Kidney (tissue), 14 donors: Measurements from ENCODE around the gene LRRC8E. TPM values are rescaled to one million over a fixed set of nuclear protein-coding genes. Genes with fewer than 3 reads are reported as not detected.

Experiments
- DNase-seq, 5 donors: peaks; one replicate each; pipeline ENCODE4 v3.0.0-alpha.2; 2013 to 2020
- FAIRE-seq: peaks from 2 replicates; lab custom pipeline; 2012; peaks lifted over from hg19 to GRCh38; lab: Jason Lieb, UNC
- H3K27ac ChIP-seq, 2 donors: one replicate each; pipeline ENCODE4 v1.7.0; 2013; ENCODE audit warnings: low read depth in 2 of 2, low read length in 2 of 2, inconsistent platforms in 1 of 2
- H3K27me3 ChIP-seq: one replicate; pipeline ENCODE4 v1.7.1; 2013; ENCODE audit warnings: low read length, inconsistent platforms; ENCODE audit not compliant: control insufficient read depth, insufficient read depth
- H3K36me3 ChIP-seq, 3 donors: one replicate each; pipeline versions ENCODE4 v1.7.0 to v1.7.1; 2013; ENCODE audit warnings: low read length in 3 of 3, control low read depth in 1 of 3, inconsistent platforms in 1 of 3; ENCODE audit not compliant: insufficient read depth in 3 of 3, control insufficient read depth in 2 of 3
- H3K4me1 ChIP-seq, 3 donors: one replicate each; pipeline versions ENCODE4 v1.7.0 to v1.7.1; 2013; ENCODE audit warnings: low read length in 3 of 3, inconsistent platforms in 1 of 3, low read depth in 1 of 3; ENCODE audit not compliant: control insufficient read depth in 2 of 3, insufficient read depth in 2 of 3
- H3K4me3 ChIP-seq, 3 donors: one replicate each; pipeline versions ENCODE4 v1.7.0 to v1.8.1; 2013; ENCODE audit warnings: low read length in 3 of 3, control low read depth in 1 of 3, inconsistent platforms in 1 of 3
- H3K9ac ChIP-seq, 3 donors: one replicate each; pipeline versions ENCODE4 v1.7.0 to v1.7.1; 2013; ENCODE audit warnings: low read length in 3 of 3, control low read depth in 1 of 3, inconsistent platforms in 1 of 3
- H3K9me3 ChIP-seq, 3 donors: one replicate each; pipeline versions ENCODE4 v1.7.0 to v1.7.1; 2013; ENCODE audit warnings: low read length in 3 of 3, control low read depth in 1 of 3, inconsistent platforms in 1 of 3; ENCODE audit not compliant: control insufficient read depth in 2 of 3, insufficient read depth in 1 of 3
- intact Hi-C: fragments of 100-400 bp; cut with DNase I; formaldehyde crosslinking; loops from one replicate; pipeline ENCODE4 v1.11.1; 2022
- polyA plus RNA-seq: library from polyadenylated mRNA; stranded (reverse); fragments of 350-450 nt; fragmentation: Illumina TruSeq; extraction: RNeasy Lipid Tissue Mini Kit (QIAGEN cat#74804); gene quantifications from one replicate; pipeline ENCODE4 v1.2.3, GENCODE V29; 2014; ENCODE audit warnings: low read depth, low replicate concordance; ENCODE audit not compliant: insufficient read depth
- total RNA-seq: library from RNA; stranded (reverse); fragmentation: NEBNext Ultra II Directional; extraction: Animal tissue kit (Norgen Biotek cat#: 25700); gene quantifications from one replicate; pipeline ENCODE4 v1.2.1, GENCODE V29; 2021
- TF ChIP-seq, protein P1 (sequence below): IDR thresholded peaks from 3 replicates; pipeline ENCODE4 v1.5.1; 2012; ENCODE audit warnings: mild to moderate bottlenecking, moderate library complexity, borderline replicate concordance; ENCODE audit not compliant: insufficient read depth; ENCODE audit errors: extremely low read depth
- donor health status: control.
- donor health status: control.
- donor health status: control.
- donor health status: control.
- donor health status: control.
- donor health status: DM: yes; HTN: yes; CAD: no.
- donor health status: Normal renal cell carcinoma (clear cell type).

The LRRC8E gene
- total and polyA plus RNA-seq, 2 donors from 2014 or later = 2.2 to 9.1 TPM

DNA sequence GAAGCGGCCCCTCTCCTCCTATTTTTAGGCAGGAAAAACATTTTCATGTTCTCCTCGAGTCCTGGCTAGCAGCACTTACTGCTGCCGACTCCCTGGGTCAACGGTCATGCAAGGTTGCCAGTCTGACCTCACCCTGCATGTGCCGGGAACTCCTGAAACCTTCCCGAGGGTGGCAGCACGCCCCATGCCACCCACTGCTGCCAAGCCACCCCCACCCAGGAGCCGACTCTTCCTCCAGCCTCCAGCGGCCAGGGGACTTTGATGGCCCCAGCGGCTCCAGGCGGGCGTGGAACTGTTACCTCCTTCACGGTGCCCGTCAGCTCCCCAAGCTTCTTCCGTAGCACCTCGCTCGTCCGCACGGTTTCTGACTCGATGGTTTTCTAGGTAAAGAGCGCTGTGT is 46.5 kb downstream of the LRRC8E start:
- H3K9me3 ChIP-seq = no peaks in the 10 kb centered on the region
- H3K27me3 ChIP-seq = no peaks in the 10 kb centered on the region
- H3K36me3 ChIP-seq = peaks cover 0 to 37% (median 26%) of the 10 kb centered on the region in 3 donors
- H3K27ac ChIP-seq = no peak overlapping the region
- DNase-seq = peak in 1 of 5 donors; percentile 66
- intact Hi-C loops = no loop called here
- H3K4me1 ChIP-seq = no peaks in the 10 kb centered on the region
- FAIRE-seq = no peak
- H3K4me3 ChIP-seq = no peak overlapping the region
- no peak overlapping the region for H3K9ac ChIP-seq
- TF ChIP-seq, protein P1, sequence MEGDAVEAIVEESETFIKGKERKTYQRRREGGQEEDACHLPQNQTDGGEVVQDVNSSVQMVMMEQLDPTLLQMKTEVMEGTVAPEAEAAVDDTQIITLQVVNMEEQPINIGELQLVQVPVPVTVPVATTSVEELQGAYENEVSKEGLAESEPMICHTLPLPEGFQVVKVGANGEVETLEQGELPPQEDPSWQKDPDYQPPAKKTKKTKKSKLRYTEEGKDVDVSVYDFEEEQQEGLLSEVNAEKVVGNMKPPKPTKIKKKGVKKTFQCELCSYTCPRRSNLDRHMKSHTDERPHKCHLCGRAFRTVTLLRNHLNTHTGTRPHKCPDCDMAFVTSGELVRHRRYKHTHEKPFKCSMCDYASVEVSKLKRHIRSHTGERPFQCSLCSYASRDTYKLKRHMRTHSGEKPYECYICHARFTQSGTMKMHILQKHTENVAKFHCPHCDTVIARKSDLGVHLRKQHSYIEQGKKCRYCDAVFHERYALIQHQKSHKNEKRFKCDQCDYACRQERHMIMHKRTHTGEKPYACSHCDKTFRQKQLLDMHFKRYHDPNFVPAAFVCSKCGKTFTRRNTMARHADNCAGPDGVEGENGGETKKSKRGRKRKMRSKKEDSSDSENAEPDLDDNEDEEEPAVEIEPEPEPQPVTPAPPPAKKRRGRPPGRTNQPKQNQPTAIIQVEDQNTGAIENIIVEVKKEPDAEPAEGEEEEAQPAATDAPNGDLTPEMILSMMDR = no peak

DNA sequence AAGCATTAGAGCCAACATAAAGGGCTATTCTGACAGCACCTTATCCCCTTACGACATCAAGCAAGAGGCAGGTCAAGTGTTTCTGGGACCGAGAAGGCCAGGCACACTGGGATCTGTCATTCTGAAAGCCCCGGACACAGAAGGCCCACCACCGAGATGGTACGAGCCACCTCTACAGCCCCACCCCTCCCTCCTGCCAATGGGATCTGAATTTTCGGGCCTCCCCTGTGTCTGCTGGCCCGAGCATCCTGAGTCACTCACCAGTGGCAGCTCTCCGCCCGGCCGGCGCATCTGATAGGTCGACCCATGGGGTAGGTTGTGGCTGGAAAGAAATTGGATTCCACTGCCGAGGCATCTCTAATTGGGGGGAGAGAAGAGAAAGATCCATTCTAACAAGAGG is 52.5 kb downstream of the LRRC8E start:
- no peak for FAIRE-seq
- Histone ChIP-seq H3K27me3 (no peaks in the 10 kb centered on the region), H3K9me3 (no peaks in the 10 kb centered on the region), H3K36me3 (peaks cover 0 to 8% (median 3%) of the 10 kb centered on the region in 3 donors), H3K9ac (no peak overlapping the region), H3K4me1 (peaks cover 0 to 13% (median 5%) of the 10 kb centered on the region in 3 donors), H3K4me3 (no peak overlapping the region), H3K27ac (no peak overlapping the region)
- intact Hi-C loops = no loop called here
- TF ChIP-seq, protein P1 = no peak
- peak in 1 of 5 donors; percentile 56 for DNase-seq

DNA sequence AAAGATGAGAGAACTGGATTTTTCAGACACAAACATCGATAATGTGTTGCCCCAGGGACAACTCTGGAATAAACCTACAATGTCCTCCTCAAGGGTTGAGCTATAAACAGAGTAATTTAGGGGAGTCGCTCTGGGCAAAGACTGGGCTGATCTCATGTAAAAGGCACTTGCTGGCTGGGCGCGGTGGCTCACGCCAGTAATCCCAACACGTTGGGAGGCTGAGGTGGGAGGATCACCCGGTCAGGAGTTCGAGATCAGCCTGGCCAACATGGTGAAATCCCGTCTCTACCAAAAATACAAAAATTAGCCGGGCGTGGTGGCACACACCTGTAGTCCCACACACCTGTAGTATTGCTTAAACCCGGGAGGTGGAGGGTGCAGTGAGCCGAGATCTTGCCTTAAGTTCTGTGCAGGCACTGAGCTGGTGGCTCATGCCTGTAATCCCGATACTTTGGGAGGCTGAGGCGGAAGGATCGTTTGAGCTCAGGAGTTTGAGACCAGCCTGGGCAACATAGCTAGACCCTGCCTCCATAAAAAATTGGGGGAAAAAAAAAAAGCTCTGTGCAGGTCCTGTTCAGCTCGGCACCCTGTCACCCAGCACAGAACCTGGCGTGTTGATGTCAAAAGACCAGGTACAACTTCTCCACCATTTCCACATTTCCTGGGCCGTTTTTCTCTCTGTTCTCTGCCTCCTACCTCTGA is 53.7 kb downstream of the LRRC8E start:
- Histone ChIP-seq H3K9me3 (no peaks in the 10 kb centered on the region), H3K4me3 (peak overlapping the region in 1 of 3 donors; percentile 70), H3K27ac (no peak overlapping the region), H3K36me3 (peaks cover 0 to 7% (median 3%) of the 10 kb centered on the region in 3 donors), H3K9ac (no peak overlapping the region), H3K4me1 (peaks cover 0 to 13% (median 5%) of the 10 kb centered on the region in 3 donors), H3K27me3 (no peaks in the 10 kb centered on the region)
- intact Hi-C loops = no loop called here
- FAIRE-seq (no peak), DNase-seq (peak in 1 of 5 donors; percentile 52)
- TF ChIP-seq, protein P1 = no peak
